ENCODE measurements around the gene INPP5K. TPM values are rescaled to one million over a fixed set of nuclear protein-coding genes. Genes with fewer than 3 reads are reported as not detected.

The INPP5K gene
- total RNA-seq, 2 donors from 2014 or later = 27.6 to 35.5 TPM

GRCh38 chr17:1542316-1542715 is 25.9 kb upstream of the INPP5K start:
- Histone ChIP-seq H3K4me1 (no peaks in the 10 kb centered on the region), H3K9ac (ENCODE audit: low read depth in 2 of 2, low read length in 2 of 2) (no peak overlapping the region), H3K36me3 (peaks cover 16% of the 10 kb centered on the region), H3K4me3 (no peak overlapping the region), H3K27me3 (no peaks in the 10 kb centered on the region), H3K9me3 (no peaks in the 10 kb centered on the region), H3K27ac (no peak overlapping the region)
- intact Hi-C loops (cut with DNase I) = no loop called here
- TF ChIP-seq CTCF (IDR thresholded peaks at IDR 0.05) = no peak
- no peak for DNase-seq

GRCh38 chr17:1541367-1541904 is 25.0 kb upstream of the INPP5K start:
- no peak overlapping the region for H3K27ac ChIP-seq
- peaks cover 16% of the 10 kb centered on the region for H3K36me3 ChIP-seq
- DNase-seq = no peak
- H3K4me3 ChIP-seq = no peak overlapping the region
- TF ChIP-seq CTCF (IDR thresholded peaks at IDR 0.05) = no peak
- no peaks in the 10 kb centered on the region for H3K4me1 ChIP-seq
- no peaks in the 10 kb centered on the region for H3K27me3 ChIP-seq
- no peaks in the 10 kb centered on the region for H3K9me3 ChIP-seq
- H3K9ac ChIP-seq (ENCODE audit: low read depth in 2 of 2, low read length in 2 of 2) = no peak overlapping the region
- intact Hi-C loops (cut with DNase I) = no loop called here

- H3K9ac ChIP-seq (ENCODE audit: low read depth in 2 of 2, low read length in 2 of 2) = no peak overlapping the region
- no peak overlapping the region for H3K4me3 ChIP-seq
- TF ChIP-seq CTCF (IDR thresholded peaks at IDR 0.05) = no peak
- H3K9me3 ChIP-seq = no peaks in the 10 kb centered on the region
- H3K4me1 ChIP-seq = no peaks in the 10 kb centered on the region
- peaks cover 16% of the 10 kb centered on the region for H3K36me3 ChIP-seq
- no peaks in the 10 kb centered on the region for H3K27me3 ChIP-seq
- DNase-seq = no peak
- intact Hi-C loops (cut with DNase I) = no loop called here
- no peak overlapping the region for H3K27ac ChIP-seq
Measured at GRCh38 chr17:1539811-1540210, 23.4 kb upstream of the INPP5K start.

GRCh38 chr17:1535737-1536136 is 19.3 kb upstream of the INPP5K start:
- Histone ChIP-seq H3K27ac (no peak overlapping the region), H3K36me3 (peaks cover 2% of the 10 kb centered on the region), H3K9ac (ENCODE audit: low read depth in 2 of 2, low read length in 2 of 2) (no peak overlapping the region), H3K4me3 (no peak overlapping the region), H3K27me3 (no peaks in the 10 kb centered on the region), H3K4me1 (no peaks in the 10 kb centered on the region), H3K9me3 (no peaks in the 10 kb centered on the region)
- TF ChIP-seq CTCF (IDR thresholded peaks at IDR 0.05) = no peak
- DNase-seq = no peak
- intact Hi-C loops (cut with DNase I) = no loop called here

GRCh38 chr17:1533661-1534325 is 17.4 kb upstream of the INPP5K start:
- Histone ChIP-seq H3K4me1 (no peaks in the 10 kb centered on the region), H3K4me3 (no peak overlapping the region), H3K9ac (ENCODE audit: low read depth in 2 of 2, low read length in 2 of 2) (no peak overlapping the region), H3K27me3 (no peaks in the 10 kb centered on the region), H3K9me3 (no peaks in the 10 kb centered on the region), H3K27ac (no peak overlapping the region), H3K36me3 (no peaks in the 10 kb centered on the region)
- TF ChIP-seq CTCF (IDR thresholded peaks at IDR 0.05) = no peak
- no peak for DNase-seq
- intact Hi-C loops (cut with DNase I) = no loop called here

Measured in colonic mucosa (tissue), 4 donors.